MM.1S (cell line): ENCODE measurements around the gene MON2.
A peak's percentile ranks its signal among the peaks of the same experiment; 100 is the strongest.

Experiments
- DNase-seq: peaks from one replicate; pipeline ENCODE4 v3.0.0-alpha.2; 2015
- H2AFZ ChIP-seq: fragments of 300-600 bp; sonication (generic); 2 replicates; pipeline ENCODE4 v1.6.0; 2016; ENCODE audit warnings: antibody characterized with exemption, low read length
- H3F3A ChIP-seq: fragments of 300-600 bp; sonication (generic); 2 replicates; pipeline ENCODE4 v1.6.1; 2016; ENCODE audit warnings: mild to moderate bottlenecking, antibody characterized with exemption, low read length, moderate library complexity, mixed read lengths; ENCODE audit not compliant: insufficient read depth
- H3K27ac ChIP-seq: fragments of 300-600 bp; sonication (generic); 2 replicates; pipeline ENCODE4 v1.5.1; 2016; ENCODE audit warnings: mild to moderate bottlenecking, low read length
- H3K27me3 ChIP-seq: fragments of 300-600 bp; sonication (generic); replicated peaks from 2 replicates; pipeline ENCODE4 v1.6.0; 2016; ENCODE audit warnings: low read length; ENCODE audit not compliant: insufficient read depth
- H3K36me3 ChIP-seq: fragments of 300-600 bp; sonication (generic); replicated peaks from 2 replicates; pipeline ENCODE4 v1.6.1; 2016; ENCODE audit warnings: mild to moderate bottlenecking, low read length, mixed read lengths; ENCODE audit not compliant: insufficient read depth
- H3K4me1 ChIP-seq: fragments of 300-600 bp; sonication (generic); 2 replicates; pipeline ENCODE4 v1.6.1; 2016; ENCODE audit warnings: low read length, mixed read lengths
- H3K4me2 ChIP-seq: fragments of 300-600 bp; sonication (generic); 2 replicates; pipeline ENCODE4 v1.6.0; 2016; ENCODE audit warnings: low read depth, low read length
- H3K4me3 ChIP-seq: fragments of 300-600 bp; sonication (generic); 2 replicates; pipeline ENCODE4 v1.5.1; 2016; ENCODE audit warnings: low read length, mixed read lengths
- H3K79me2 ChIP-seq: fragments of 300-600 bp; sonication (generic); 2 replicates; pipeline ENCODE4 v1.6.1; 2016; ENCODE audit warnings: mixed run types, low read length, mixed read lengths
- H3K9ac ChIP-seq: fragments of 300-600 bp; sonication (generic); 2 replicates; pipeline ENCODE4 v1.6.1; 2016; ENCODE audit warnings: low read length, mixed read lengths
- H3K9me2 ChIP-seq: fragments of 300-600 bp; sonication (generic); replicated peaks from 2 replicates; pipeline ENCODE4 v1.6.1; 2016; ENCODE audit warnings: mild to moderate bottlenecking, low read length, mixed read lengths; ENCODE audit not compliant: insufficient read depth
- H3K9me3 ChIP-seq: fragments of 300-600 bp; sonication (generic); replicated peaks from 2 replicates; pipeline ENCODE4 v1.6.1; 2016; ENCODE audit warnings: mild to moderate bottlenecking, low read length, mixed read lengths; ENCODE audit not compliant: insufficient read depth
- H4K20me1 ChIP-seq: fragments of 300-600 bp; sonication (generic); 2 replicates; pipeline ENCODE4 v1.6.1; 2016; ENCODE audit warnings: mild to moderate bottlenecking, low read length, moderate library complexity, mixed read lengths; ENCODE audit not compliant: insufficient read depth
- EZH2 ChIP-seq: fragments of 300-600 bp; sonication (generic); optimal IDR thresholded peaks from 2 replicates; pipeline ENCODE3; 2017; ENCODE audit warnings: low read depth, mild to moderate bottlenecking, antibody characterized with exemption, low read length, mixed read lengths
- EZH2phosphoT487 ChIP-seq: fragments of 300-600 bp; sonication (generic); IDR thresholded peaks from 2 replicates; pipeline ENCODE4 v1.6.1; 2018; ENCODE audit warnings: antibody characterized with exemption, low read length
- TF ChIP-seq, protein P1 (sequence below): fragments of 300-600 bp; sonication (generic); IDR thresholded peaks from 2 replicates; pipeline ENCODE4 v1.5.1; 2016; ENCODE audit warnings: antibody characterized with exemption, low read length, mixed read lengths

MON2 gene

GRCh38 chr12:62466018-62466593, 520 bp upstream of the MON2 start:
- Histone ChIP-seq H3K36me3 (no peaks in the 10 kb centered on the region), H3K4me3 (peak overlapping the region; percentile 83), H3K9me3 (no peaks in the 10 kb centered on the region), H3K4me2 (peak overlapping the region; percentile 48), H2AFZ (peak overlapping the region; percentile 89), H3K9me2 (no peaks in the 10 kb centered on the region), H3K79me2 (peaks cover 44% of the 10 kb centered on the region), H3K4me1 (peaks cover 5% of the 10 kb centered on the region; the same call in 1 of the 2 replicates), H3K27me3 (no peaks in the 10 kb centered on the region; the same call in 1 of the 2 replicates), H3K27ac (peak overlapping the region; percentile 11; the same call in 1 of the 2 replicates), H3F3A (0 out of 2 replicates have a peak, but pooled peaks cover 5% of the 10 kb centered on the region), H3K9ac (peak overlapping the region; percentile 91), H4K20me1 (no peaks in the 10 kb centered on the region)
- no peak for TF ChIP-seq EZH2phosphoT487
- TF ChIP-seq, protein P1, sequence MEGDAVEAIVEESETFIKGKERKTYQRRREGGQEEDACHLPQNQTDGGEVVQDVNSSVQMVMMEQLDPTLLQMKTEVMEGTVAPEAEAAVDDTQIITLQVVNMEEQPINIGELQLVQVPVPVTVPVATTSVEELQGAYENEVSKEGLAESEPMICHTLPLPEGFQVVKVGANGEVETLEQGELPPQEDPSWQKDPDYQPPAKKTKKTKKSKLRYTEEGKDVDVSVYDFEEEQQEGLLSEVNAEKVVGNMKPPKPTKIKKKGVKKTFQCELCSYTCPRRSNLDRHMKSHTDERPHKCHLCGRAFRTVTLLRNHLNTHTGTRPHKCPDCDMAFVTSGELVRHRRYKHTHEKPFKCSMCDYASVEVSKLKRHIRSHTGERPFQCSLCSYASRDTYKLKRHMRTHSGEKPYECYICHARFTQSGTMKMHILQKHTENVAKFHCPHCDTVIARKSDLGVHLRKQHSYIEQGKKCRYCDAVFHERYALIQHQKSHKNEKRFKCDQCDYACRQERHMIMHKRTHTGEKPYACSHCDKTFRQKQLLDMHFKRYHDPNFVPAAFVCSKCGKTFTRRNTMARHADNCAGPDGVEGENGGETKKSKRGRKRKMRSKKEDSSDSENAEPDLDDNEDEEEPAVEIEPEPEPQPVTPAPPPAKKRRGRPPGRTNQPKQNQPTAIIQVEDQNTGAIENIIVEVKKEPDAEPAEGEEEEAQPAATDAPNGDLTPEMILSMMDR: no peak
- TF ChIP-seq EZH2: no peak
- peak; percentile 38 for DNase-seq

- Histone ChIP-seq H3K36me3 (no peaks in the 10 kb centered on the region), H3K27me3 (no peaks in the 10 kb centered on the region), H4K20me1 (no peaks in the 10 kb centered on the region), H3K9me3 (no peaks in the 10 kb centered on the region), H3K9ac (no peak overlapping the region), H3K79me2 (peaks cover 67% of the 10 kb centered on the region), H3K9me2 (no peaks in the 10 kb centered on the region), H2AFZ (no peak overlapping the region), H3K27ac (no peak overlapping the region), H3K4me1 (peaks cover 5% of the 10 kb centered on the region; the same call in 1 of the 2 replicates), H3K4me2 (peak overlapping the region; percentile 85), H3K4me3 (0 out of 2 replicates have a peak overlapping the region, but pooled peaks have one; percentile 10), H3F3A (0 out of 2 replicates have a peak, but pooled peaks cover 5% of the 10 kb centered on the region)
- TF ChIP-seq, protein P1: no peak
- no peak for TF ChIP-seq EZH2phosphoT487
- no peak for TF ChIP-seq EZH2
- no peak for DNase-seq
Observed at GRCh38 chr12:62468397-62468796, 1.8 kb downstream of the MON2 start.

DNA sequence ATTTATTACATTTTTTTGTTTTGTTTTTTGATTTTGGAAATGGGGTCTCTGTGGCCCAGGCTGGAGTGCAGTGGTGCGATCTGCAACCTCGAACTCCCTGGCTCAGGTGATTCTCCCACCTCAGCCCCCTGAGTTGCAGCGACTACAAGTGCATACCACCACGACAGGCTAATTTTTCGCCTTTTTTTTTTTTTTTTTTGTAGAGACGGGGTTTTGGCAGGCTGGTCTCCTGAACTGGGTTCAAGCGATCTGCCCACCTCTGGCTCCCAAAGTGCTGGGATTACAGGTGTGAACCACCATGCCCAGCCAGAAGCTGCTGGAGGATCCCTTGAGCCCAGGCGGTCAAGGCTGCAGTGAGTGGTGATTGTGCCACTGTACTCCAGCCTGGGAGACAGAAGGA, 2.3 kb downstream of the MON2 start:
- H3K27ac ChIP-seq: no peak overlapping the region
- H3K9me3 ChIP-seq: no peaks in the 10 kb centered on the region
- no peaks in the 10 kb centered on the region for H3K36me3 ChIP-seq
- no peaks in the 10 kb centered on the region for H3K27me3 ChIP-seq
- no peak overlapping the region for H2AFZ ChIP-seq
- peaks cover 5% of the 10 kb centered on the region; the same call in 1 of the 2 replicates for H3K4me1 ChIP-seq
- H3F3A ChIP-seq: 0 out of 2 replicates have a peak, but pooled peaks cover 5% of the 10 kb centered on the region
- H3K4me3 ChIP-seq: 0 out of 2 replicates have a peak overlapping the region, but pooled peaks have one; percentile 10
- TF ChIP-seq EZH2phosphoT487 (no peak), EZH2 (no peak)
- TF ChIP-seq, protein P1: no peak
- no peaks in the 10 kb centered on the region for H3K9me2 ChIP-seq
- H3K4me2 ChIP-seq: peak overlapping the region; percentile 85; the same call in 1 of the 2 replicates
- no peaks in the 10 kb centered on the region for H4K20me1 ChIP-seq
- H3K79me2 ChIP-seq: peaks cover 72% of the 10 kb centered on the region
- DNase-seq: no peak
- no peak overlapping the region for H3K9ac ChIP-seq
